ENCODE results near the gene ATG16L2. TPM values are rescaled to one million over a fixed set of nuclear protein-coding genes. Genes with fewer than 3 reads are reported as not detected.
A peak's percentile ranks its signal among the peaks of the same experiment; 100 is the strongest.

Gene ATG16L2
- total RNA-seq, 4 donors from 2014 or later = 3.1 to 8.1 (median 4.3) TPM

DNA sequence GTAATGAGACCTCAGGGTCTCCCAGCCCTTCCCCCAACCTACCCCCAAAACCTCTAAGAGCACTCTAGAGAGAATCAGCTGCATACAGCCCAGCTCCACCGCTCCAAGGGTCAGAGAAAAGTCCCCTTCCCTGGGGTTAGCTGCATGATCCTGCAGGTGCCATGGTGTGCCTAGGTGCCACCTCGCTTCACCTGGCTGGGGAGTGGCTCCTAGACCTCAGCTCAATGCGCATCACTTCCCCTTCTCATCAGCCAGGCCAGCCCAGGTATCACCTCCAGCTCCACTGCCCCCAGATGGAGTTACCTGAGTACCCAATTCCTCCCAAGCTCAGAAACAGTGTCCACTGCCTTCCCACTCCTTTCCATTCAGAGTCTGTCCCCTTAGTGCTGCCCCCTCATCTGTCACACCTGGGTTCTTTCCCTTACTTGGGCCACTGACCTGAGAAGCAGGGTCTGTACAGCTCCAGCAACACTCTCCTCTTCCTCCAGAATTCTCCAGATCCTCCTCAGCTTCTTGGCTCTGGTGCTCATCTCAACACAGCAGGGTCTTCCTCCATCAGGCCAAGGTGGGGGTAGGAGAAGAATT is 21.7 kb upstream of the ATG16L2 start:
- H3K27ac ChIP-seq = peak overlapping the region; percentile 87 to 98 (median 96)
- no peak for DNase-seq
- H3K4me3 ChIP-seq = no peak overlapping the region
- no peaks in the 10 kb centered on the region for H3K36me3 ChIP-seq
- no peak for ATAC-seq
- H3K4me1 ChIP-seq = peaks cover 20 to 29% of the 10 kb centered on the region in 2 donors
- intact Hi-C loops (cut with DNase I; ENCODE audit: low total_unique reads) = loop anchor here (1.0 kb wide), 4 partner anchors 19 to 67 kb away; partner anchors contain the start of genes ARAP1 and ATG16L2
- no peaks in the 10 kb centered on the region for H3K9me3 ChIP-seq
- no peaks in the 10 kb centered on the region for H3K27me3 ChIP-seq
- in situ Hi-C loops (cut with MboI; ENCODE audit: low sequenced_read_pairs in 4 of 4) = loop anchor here in 2 of 4 donors (5.0 kb wide), 2 partner anchors 65 to 70 kb away; no protein-coding TSS in a partner anchor
- TF ChIP-seq POLR2A (IDR thresholded peaks at IDR 0.05) = no peak
- TF ChIP-seq, protein P1, sequence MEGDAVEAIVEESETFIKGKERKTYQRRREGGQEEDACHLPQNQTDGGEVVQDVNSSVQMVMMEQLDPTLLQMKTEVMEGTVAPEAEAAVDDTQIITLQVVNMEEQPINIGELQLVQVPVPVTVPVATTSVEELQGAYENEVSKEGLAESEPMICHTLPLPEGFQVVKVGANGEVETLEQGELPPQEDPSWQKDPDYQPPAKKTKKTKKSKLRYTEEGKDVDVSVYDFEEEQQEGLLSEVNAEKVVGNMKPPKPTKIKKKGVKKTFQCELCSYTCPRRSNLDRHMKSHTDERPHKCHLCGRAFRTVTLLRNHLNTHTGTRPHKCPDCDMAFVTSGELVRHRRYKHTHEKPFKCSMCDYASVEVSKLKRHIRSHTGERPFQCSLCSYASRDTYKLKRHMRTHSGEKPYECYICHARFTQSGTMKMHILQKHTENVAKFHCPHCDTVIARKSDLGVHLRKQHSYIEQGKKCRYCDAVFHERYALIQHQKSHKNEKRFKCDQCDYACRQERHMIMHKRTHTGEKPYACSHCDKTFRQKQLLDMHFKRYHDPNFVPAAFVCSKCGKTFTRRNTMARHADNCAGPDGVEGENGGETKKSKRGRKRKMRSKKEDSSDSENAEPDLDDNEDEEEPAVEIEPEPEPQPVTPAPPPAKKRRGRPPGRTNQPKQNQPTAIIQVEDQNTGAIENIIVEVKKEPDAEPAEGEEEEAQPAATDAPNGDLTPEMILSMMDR (IDR thresholded peaks at IDR 0.05 in 4 of 5, conservative IDR thresholded peaks at IDR 0.05 in 1 of 5) = no peak

DNA sequence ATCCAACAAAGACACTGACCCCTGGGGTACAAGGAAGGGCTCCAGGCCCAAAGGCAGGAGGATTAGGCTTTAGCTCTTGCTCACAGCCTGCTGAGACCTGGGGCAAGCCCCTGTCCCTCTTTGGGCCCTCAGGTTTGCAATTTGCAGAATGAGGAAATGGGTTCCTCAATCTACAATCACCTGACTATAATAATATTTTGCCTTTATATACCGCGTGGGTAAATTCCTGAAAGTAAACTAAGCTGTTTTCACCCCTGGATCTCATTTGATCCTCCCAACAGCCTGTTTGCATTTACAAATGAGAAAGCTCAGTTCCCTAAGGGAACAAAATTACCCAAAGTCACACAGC is 21.2 kb upstream of the ATG16L2 start:
- DNase-seq (no peak), ATAC-seq (no peak)
- intact Hi-C loops (cut with DNase I; ENCODE audit: low total_unique reads) (loop anchor here (1.0 kb wide), 4 partner anchors 20 to 68 kb away; partner anchors contain the start of genes ARAP1 and ATG16L2), in situ Hi-C loops (cut with MboI; ENCODE audit: low sequenced_read_pairs in 4 of 4) (loop anchor here in 2 of 4 donors (5.0 kb wide), 2 partner anchors 66 to 71 kb away; no protein-coding TSS in a partner anchor)
- TF ChIP-seq, protein P1 (IDR thresholded peaks at IDR 0.05 in 4 of 5, conservative IDR thresholded peaks at IDR 0.05 in 1 of 5) = no peak
- TF ChIP-seq POLR2A (IDR thresholded peaks at IDR 0.05) = no peak
- Histone ChIP-seq H3K36me3 (no peaks in the 10 kb centered on the region), H3K4me1 (peaks cover 20 to 29% of the 10 kb centered on the region in 2 donors), H3K27me3 (no peaks in the 10 kb centered on the region), H3K4me3 (peak overlapping the region; percentile 64 to 86 (median 75)), H3K27ac (peak overlapping the region; percentile 87 to 98 (median 96)), H3K9me3 (no peaks in the 10 kb centered on the region)

DNA sequence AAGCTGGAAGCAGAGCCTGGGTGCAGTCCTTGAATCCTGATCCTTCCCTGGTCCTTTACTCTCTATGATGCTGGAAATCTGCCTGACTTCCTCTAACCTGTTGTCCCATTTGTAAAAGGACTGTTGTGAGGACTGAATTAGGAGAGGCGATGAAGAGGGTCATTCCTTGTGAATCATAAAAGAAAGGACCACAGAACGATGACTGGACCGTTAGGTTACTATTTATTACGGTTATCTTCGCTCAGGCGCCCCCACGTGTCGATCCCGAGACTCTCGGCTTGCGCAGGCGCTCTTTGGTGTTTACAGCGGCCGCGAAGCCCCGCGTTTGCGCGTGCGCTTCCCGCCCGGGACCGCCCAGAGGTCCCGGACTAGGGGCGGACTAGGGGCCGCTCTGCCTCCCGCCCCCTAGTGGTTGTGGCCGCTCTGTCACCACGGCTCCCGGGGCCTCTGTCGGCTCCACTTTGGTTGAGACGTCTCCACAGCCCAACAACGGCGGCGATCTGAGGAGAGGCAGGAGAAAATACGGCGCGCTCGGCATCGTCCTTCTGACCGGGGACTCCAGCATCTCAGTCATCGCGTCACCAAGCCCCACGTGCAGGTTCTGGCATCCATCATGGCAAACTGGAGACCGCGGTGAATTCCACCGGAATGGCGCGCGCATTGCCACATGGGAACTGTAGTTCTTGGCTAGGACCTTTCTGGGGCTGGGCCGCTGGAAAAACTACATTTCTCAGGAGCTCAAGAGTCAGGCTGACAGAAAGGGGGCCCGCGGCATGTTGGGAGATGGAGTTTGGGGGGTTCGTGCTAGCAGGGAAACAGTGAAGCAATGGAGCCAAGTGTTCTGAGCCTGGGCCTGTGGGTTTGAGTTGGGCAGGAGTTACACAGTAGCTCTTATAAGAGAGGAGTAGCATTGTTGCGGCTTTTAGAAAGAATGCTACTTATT is 20.5 kb upstream of the ATG16L2 start, which contains the start of gene STARD10:
Gene STARD10, minus strand, starts transcription at position 623 of the 943 bp plus-strand sequence. CDS start 12,866 bp downstream, outside the sequence.
- in situ Hi-C loops (cut with MboI; ENCODE audit: low sequenced_read_pairs in 4 of 4) (loop anchor here in 2 of 4 donors (5.0 kb wide), 2 partner anchors 66 to 71 kb away; no protein-coding TSS in a partner anchor), intact Hi-C loops (cut with DNase I; ENCODE audit: low total_unique reads) (loop anchor here (1.0 kb wide), 4 partner anchors 20 to 68 kb away; partner anchors contain the start of genes ARAP1 and ATG16L2)
- peak; percentile 89 to 92 for DNase-seq
- TF ChIP-seq, protein P1 (IDR thresholded peaks at IDR 0.05 in 4 of 5, conservative IDR thresholded peaks at IDR 0.05 in 1 of 5) = peak; percentile 98 to 100 (median 99)
- TF ChIP-seq POLR2A (IDR thresholded peaks at IDR 0.05) = peak in 1 of 2 donors; percentile 69
- H3K4me1 ChIP-seq = peaks cover 20 to 29% of the 10 kb centered on the region in 2 donors
- H3K9me3 ChIP-seq = no peaks in the 10 kb centered on the region
- no peaks in the 10 kb centered on the region for H3K27me3 ChIP-seq
- H3K4me3 ChIP-seq = peak within 1 kb of the TSS; percentile 64 to 86 (median 75)
- no peaks in the 10 kb centered on the region for H3K36me3 ChIP-seq
- H3K27ac ChIP-seq = peak within 1 kb of the TSS; percentile 87 to 98 (median 96)
- ATAC-seq = peak; percentile 92 to 93

DNA sequence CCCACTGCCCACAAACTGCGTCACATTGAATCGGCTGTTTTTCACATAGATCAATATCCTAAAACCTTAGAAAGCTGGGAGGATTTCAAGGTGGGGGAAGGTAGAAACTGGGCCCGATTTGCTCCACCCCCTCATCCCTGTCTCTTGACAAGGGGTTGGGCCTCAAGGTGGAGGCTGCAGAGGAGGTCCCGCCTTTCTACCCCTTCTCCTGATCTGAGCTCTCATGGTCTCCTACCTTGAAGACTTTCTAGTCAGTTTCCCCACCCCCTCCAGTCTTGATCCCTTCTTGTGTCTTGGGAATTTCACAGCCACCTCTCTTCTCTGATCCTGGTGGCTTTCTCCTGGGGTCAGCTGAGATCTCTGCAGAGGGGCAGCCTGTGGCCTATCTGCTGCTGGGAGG is 15.8 kb upstream of the ATG16L2 start:
- H3K4me3 ChIP-seq = no peak overlapping the region
- no peak for ATAC-seq
- TF ChIP-seq, protein P1 (IDR thresholded peaks at IDR 0.05 in 4 of 5, conservative IDR thresholded peaks at IDR 0.05 in 1 of 5) = no peak
- no peak for TF ChIP-seq POLR2A (IDR thresholded peaks at IDR 0.05)
- H3K27me3 ChIP-seq = no peaks in the 10 kb centered on the region
- no peak for DNase-seq
- H3K27ac ChIP-seq = no peak overlapping the region
- intact Hi-C loops (cut with DNase I; ENCODE audit: low total_unique reads) (no loop called here), in situ Hi-C loops (cut with MboI; ENCODE audit: low sequenced_read_pairs in 4 of 4) (no loop called here)
- H3K9me3 ChIP-seq = no peaks in the 10 kb centered on the region
- H3K36me3 ChIP-seq = no peaks in the 10 kb centered on the region
- peaks cover 6 to 8% of the 10 kb centered on the region in 2 donors for H3K4me1 ChIP-seq
